Astrocyte (in vitro differentiated cells and primary cell): ENCODE data around the gene IQCM. TPM values are rescaled to one million over a fixed set of nuclear protein-coding genes. Genes with fewer than 3 reads are reported as not detected.

Experiments used
- DNase-seq: peaks from one replicate; pipeline ENCODE4 v3.0.0-alpha.2; 2010; ENCODE audit warnings: low read depth
- FAIRE-seq: peaks from 2 replicates; lab custom pipeline; 2011; peaks lifted over from hg19 to GRCh38; lab: Jason Lieb, UNC
- H2AFZ ChIP-seq: 2 replicates; pipeline ENCODE4 v1.6.0; 2012; ENCODE audit warnings: low read depth, low read length, inconsistent platforms
- H3K27ac ChIP-seq: 2 replicates; pipeline ENCODE4 v1.5.1; 2011; ENCODE audit warnings: low read depth, low read length, inconsistent platforms
- H3K27me3 ChIP-seq: 2 replicates; pipeline ENCODE4 v1.6.0; 2011; ENCODE audit warnings: low read length, inconsistent platforms; ENCODE audit not compliant: insufficient read depth
- H3K36me3 ChIP-seq: 2 replicates; pipeline ENCODE4 v1.5.1; 2011; ENCODE audit warnings: low read length, inconsistent platforms; ENCODE audit not compliant: insufficient read depth
- H3K4me1 ChIP-seq: 2 replicates; pipeline ENCODE4 v1.5.1; 2011; ENCODE audit warnings: low read length, inconsistent platforms; ENCODE audit not compliant: insufficient read depth
- H3K4me2 ChIP-seq: 2 replicates; pipeline ENCODE4 v1.6.0; 2012; ENCODE audit warnings: low read length, inconsistent platforms
- H3K4me3 ChIP-seq: 2 replicates; pipeline ENCODE4 v1.5.1; 2011; ENCODE audit warnings: low read depth, mild to moderate bottlenecking, low read length, inconsistent platforms; ENCODE audit not compliant: insufficient read depth
- H3K79me2 ChIP-seq: 2 replicates; pipeline ENCODE4 v1.6.0; 2012; ENCODE audit warnings: mild to moderate bottlenecking, low read length, inconsistent platforms; ENCODE audit not compliant: insufficient read depth
- H3K9ac ChIP-seq: 2 replicates; pipeline ENCODE4 v1.6.0; 2012; ENCODE audit warnings: mild to moderate bottlenecking, low read length, inconsistent platforms
- H3K9me3 ChIP-seq: 2 replicates; pipeline ENCODE4 v1.5.1; 2012; ENCODE audit warnings: low read depth, mild to moderate bottlenecking, low read length, inconsistent platforms; ENCODE audit not compliant: insufficient read depth
- H4K20me1 ChIP-seq: 2 replicates; pipeline ENCODE4 v1.6.0; 2012; ENCODE audit warnings: low read length, inconsistent platforms; ENCODE audit not compliant: insufficient read depth
- H3K27ac Mint-ChIP-seq: one replicate; pipeline ENCODE4 v1.8.0; 2021; ENCODE audit warnings: mild to moderate bottlenecking, mixed read lengths; ENCODE audit not compliant: unreplicated experiment
- H3K27me3 Mint-ChIP-seq: one replicate; pipeline ENCODE4 v1.8.0; 2021; ENCODE audit warnings: low read depth, mixed read lengths; ENCODE audit not compliant: unreplicated experiment
- H3K36me3 Mint-ChIP-seq: one replicate; pipeline ENCODE4 v1.8.0; 2021; ENCODE audit warnings: low read depth, mixed read lengths; ENCODE audit not compliant: unreplicated experiment
- H3K4me1 Mint-ChIP-seq: one replicate; pipeline ENCODE4 v1.8.0; 2021; ENCODE audit warnings: low read depth, mixed read lengths; ENCODE audit not compliant: unreplicated experiment
- H3K4me3 Mint-ChIP-seq: one replicate; pipeline ENCODE4 v1.8.0; 2021; ENCODE audit warnings: mild to moderate bottlenecking, moderate library complexity, mixed read lengths; ENCODE audit not compliant: unreplicated experiment
- H3K9me3 Mint-ChIP-seq: one replicate; pipeline ENCODE4 v1.8.0; 2021; ENCODE audit warnings: mild to moderate bottlenecking, mixed read lengths; ENCODE audit not compliant: unreplicated experiment
- EZH2 ChIP-seq: IDR thresholded peaks from 2 replicates; pipeline ENCODE4 v1.6.1; 2012; ENCODE audit warnings: mild to moderate bottlenecking, low read length, inconsistent platforms; ENCODE audit not compliant: insufficient read depth
- total RNA-seq: library from RNA; stranded (reverse); gene quantifications from 2 replicates; pipeline ENCODE4 v1.2.1, GENCODE V29; 2021
- TF ChIP-seq, protein P1 (sequence below): IDR thresholded peaks from 2 replicates; pipeline ENCODE4 v1.5.1; 2011; ENCODE audit warnings: low read depth, mild to moderate bottlenecking, inconsistent platforms, low read length, moderate library complexity; ENCODE audit not compliant: insufficient read depth

Gene IQCM
- total RNA-seq, 1 donor from 2014 or later: 0.11 TPM

DNA sequence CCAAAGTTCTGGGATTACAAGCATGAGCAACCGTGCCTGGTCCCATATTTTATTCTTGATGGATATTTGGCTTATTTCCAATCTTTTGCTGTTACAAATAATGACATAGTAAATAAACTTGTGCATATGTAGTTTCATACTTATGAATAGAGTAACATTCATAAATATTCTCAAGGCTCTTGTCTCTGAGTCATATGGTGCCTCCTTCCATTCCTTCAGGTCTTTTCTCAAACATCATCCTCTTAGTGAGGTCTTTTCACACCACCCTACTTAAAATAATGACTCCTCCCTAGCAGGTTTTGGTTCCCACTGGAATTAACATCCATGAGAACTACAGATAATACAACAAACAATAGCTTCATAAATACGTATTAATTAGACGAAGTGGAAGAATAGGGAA lies 416.6 kb downstream of the IQCM start:
- H3K79me2 ChIP-seq: no peaks in the 10 kb centered on the region

DNA sequence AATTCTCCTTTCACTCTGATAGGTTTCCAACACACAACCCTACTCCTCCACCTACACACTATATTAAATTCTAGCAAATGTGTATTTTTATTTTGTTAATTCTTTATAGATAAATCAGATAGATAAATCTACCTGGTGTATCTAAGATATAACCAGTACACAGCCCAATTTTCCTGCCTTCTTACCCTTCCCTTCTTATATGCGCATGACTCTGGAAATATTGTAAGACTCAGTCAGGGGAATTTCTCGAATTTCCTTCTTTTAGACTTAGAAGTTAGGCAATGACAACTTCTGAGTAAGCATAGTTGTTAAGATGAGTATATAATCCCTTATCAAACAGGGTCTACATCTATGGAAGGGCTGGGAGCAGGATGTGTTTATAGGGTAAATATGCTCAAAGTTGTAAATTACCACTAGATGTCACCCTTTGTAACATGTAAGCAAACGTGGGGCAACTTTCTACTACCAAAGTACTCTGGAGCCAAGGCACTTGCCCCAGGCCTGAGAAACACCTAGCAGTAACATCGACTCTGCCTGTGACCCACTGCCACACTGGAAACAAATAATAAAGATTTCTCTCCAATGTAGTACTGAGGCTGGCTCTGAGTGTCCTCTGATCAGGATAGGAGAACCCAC lies 444.7 kb downstream of the IQCM start:
- Histone ChIP-seq H3K79me2 (no peaks in the 10 kb centered on the region), H2AFZ (no peak overlapping the region), H3K9ac (no peak overlapping the region), H3K4me2 (no peak overlapping the region), H3K27ac (no peak overlapping the region), H3K36me3 (no peaks in the 10 kb centered on the region), H3K4me3 (no peak overlapping the region), H4K20me1 (no peaks in the 10 kb centered on the region), H3K27me3 (no peaks in the 10 kb centered on the region), H3K9me3 (no peaks in the 10 kb centered on the region), H3K4me1 (no peaks in the 10 kb centered on the region)
- FAIRE-seq (peak; percentile 47), DNase-seq (peak; percentile 56)
- Mint-ChIP-seq H3K4me1 (no peaks in the 10 kb centered on the region), H3K4me3 (no peak overlapping the region), H3K36me3 (no peaks in the 10 kb centered on the region), H3K9me3 (no peaks in the 10 kb centered on the region), H3K27ac (no peak overlapping the region), H3K27me3 (no peaks in the 10 kb centered on the region)
- TF ChIP-seq, protein P1, sequence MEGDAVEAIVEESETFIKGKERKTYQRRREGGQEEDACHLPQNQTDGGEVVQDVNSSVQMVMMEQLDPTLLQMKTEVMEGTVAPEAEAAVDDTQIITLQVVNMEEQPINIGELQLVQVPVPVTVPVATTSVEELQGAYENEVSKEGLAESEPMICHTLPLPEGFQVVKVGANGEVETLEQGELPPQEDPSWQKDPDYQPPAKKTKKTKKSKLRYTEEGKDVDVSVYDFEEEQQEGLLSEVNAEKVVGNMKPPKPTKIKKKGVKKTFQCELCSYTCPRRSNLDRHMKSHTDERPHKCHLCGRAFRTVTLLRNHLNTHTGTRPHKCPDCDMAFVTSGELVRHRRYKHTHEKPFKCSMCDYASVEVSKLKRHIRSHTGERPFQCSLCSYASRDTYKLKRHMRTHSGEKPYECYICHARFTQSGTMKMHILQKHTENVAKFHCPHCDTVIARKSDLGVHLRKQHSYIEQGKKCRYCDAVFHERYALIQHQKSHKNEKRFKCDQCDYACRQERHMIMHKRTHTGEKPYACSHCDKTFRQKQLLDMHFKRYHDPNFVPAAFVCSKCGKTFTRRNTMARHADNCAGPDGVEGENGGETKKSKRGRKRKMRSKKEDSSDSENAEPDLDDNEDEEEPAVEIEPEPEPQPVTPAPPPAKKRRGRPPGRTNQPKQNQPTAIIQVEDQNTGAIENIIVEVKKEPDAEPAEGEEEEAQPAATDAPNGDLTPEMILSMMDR: peak; percentile 48
- no peak for TF ChIP-seq EZH2

More for the DNA sequence above, 416.6 kb downstream of the IQCM start:
- H3K27me3 Mint-ChIP-seq: no peaks in the 10 kb centered on the region
- H3K9ac ChIP-seq: no peak overlapping the region
- peaks cover 3% of the 10 kb centered on the region for H3K9me3 Mint-ChIP-seq
- no peak overlapping the region for H2AFZ ChIP-seq
- H3K4me2 ChIP-seq: no peak overlapping the region
- H3K27me3 ChIP-seq: no peaks in the 10 kb centered on the region
- no peak overlapping the region for H3K27ac Mint-ChIP-seq
- no peaks in the 10 kb centered on the region for H3K36me3 ChIP-seq
- H3K4me1 Mint-ChIP-seq: no peaks in the 10 kb centered on the region
- H3K4me3 Mint-ChIP-seq: no peak overlapping the region
- H3K27ac ChIP-seq: no peak overlapping the region
- H3K4me3 ChIP-seq: no peak overlapping the region
- no peaks in the 10 kb centered on the region for H3K4me1 ChIP-seq
- TF ChIP-seq, protein P1: no peak
- TF ChIP-seq EZH2: no peak
- no peaks in the 10 kb centered on the region for H4K20me1 ChIP-seq
- H3K9me3 ChIP-seq: no peaks in the 10 kb centered on the region
- no peaks in the 10 kb centered on the region for H3K36me3 Mint-ChIP-seq
- no peak for FAIRE-seq
- DNase-seq: no peak

- H3K27ac Mint-ChIP-seq: no peak overlapping the region
- no peak overlapping the region for H3K4me2 ChIP-seq
Measured at GRCh38 chr4:149370002-149370401, 445.6 kb downstream of the IQCM start.

More at GRCh38 chr4:149370002-149370401, 445.6 kb downstream of the IQCM start:
- H3K9ac ChIP-seq: no peak overlapping the region
- H3K27ac ChIP-seq: no peak overlapping the region
- H3K4me1 ChIP-seq: no peaks in the 10 kb centered on the region
- H2AFZ ChIP-seq: no peak overlapping the region
- H3K79me2 ChIP-seq: no peaks in the 10 kb centered on the region
- H3K27me3 Mint-ChIP-seq: peaks cover 3% of the 10 kb centered on the region
- no peak overlapping the region for H3K4me3 Mint-ChIP-seq
- peak; percentile 72 for FAIRE-seq
- no peaks in the 10 kb centered on the region for H3K36me3 Mint-ChIP-seq
- DNase-seq: peak; percentile 7
- H3K4me1 Mint-ChIP-seq: no peaks in the 10 kb centered on the region
- no peaks in the 10 kb centered on the region for H3K9me3 Mint-ChIP-seq
- no peak overlapping the region for H3K4me3 ChIP-seq
- TF ChIP-seq, protein P1: no peak
- TF ChIP-seq EZH2: no peak
- no peaks in the 10 kb centered on the region for H3K36me3 ChIP-seq
- no peaks in the 10 kb centered on the region for H3K27me3 ChIP-seq
- no peaks in the 10 kb centered on the region for H3K9me3 ChIP-seq
- H4K20me1 ChIP-seq: no peaks in the 10 kb centered on the region
